Panc1 (cell line): ENCODE data around the gene ALDH1B1. TPM values are rescaled to one million over a fixed set of nuclear protein-coding genes. Genes with fewer than 3 reads are reported as not detected.
"Not testable (repeated sequence)": the region's sequence is repeated elsewhere in the genome, so short reads cannot be mapped to it uniquely, and the experiment has no call there.

Experiments used
- ATAC-seq: fragments of 200-7000 bp; cut with Tn5 transposase; 2 replicates; pipeline ENCODE4 v1.9.1; 2020; ENCODE audit warnings: mild to moderate bottlenecking, moderate library complexity
- BruUV-seq: library from RNA; stranded (reverse); fragments of 400-500 nt; replicated peaks from 2 replicates; lab custom pipeline; 2021; lab: Mats Ljungman, UMichigan
- CTCF ChIA-PET: fragments of 300-600 bp; sonication (Branson Sonifier 250); formaldehyde crosslinking; loops from one replicate; lab custom pipeline; 2022; ENCODE audit warnings: antibody characterized with exemption; lab: Charles Lee
- POLR2A ChIA-PET: fragments of 300-600 bp; sonication (Branson Sonifier 250); formaldehyde crosslinking; loops from one replicate; lab custom pipeline; 2022; ENCODE audit warnings: antibody characterized with exemption; lab: Charles Lee
- DNase-seq: peaks from one replicate; pipeline ENCODE4 v3.0.0-alpha.2; 2010; ENCODE audit warnings: low read depth, low spot score
- H3K27ac ChIP-seq: 2 replicates; pipeline ENCODE4 v1.5.1; 2011; ENCODE audit warnings: mild to moderate bottlenecking, low read length, inconsistent platforms
- H3K27me3 ChIP-seq: fragments of 200-500 bp; sonication (Bioruptor generic); 2 replicates; pipeline ENCODE4 v1.6.0; 2014; ENCODE audit warnings: low read length, inconsistent platforms; ENCODE audit not compliant: control insufficient read depth, insufficient read depth
- H3K36me3 ChIP-seq: fragments of 200-500 bp; sonication (Bioruptor generic); 2 replicates; pipeline ENCODE4 v1.5.1; 2014; ENCODE audit warnings: inconsistent platforms, mild to moderate bottlenecking, low read length, moderate library complexity; ENCODE audit not compliant: control insufficient read depth, insufficient read depth
- H3K4me1 ChIP-seq: 2 replicates; pipeline ENCODE4 v1.5.1; 2011; ENCODE audit warnings: inconsistent platforms, mild to moderate bottlenecking, low read length, moderate library complexity; ENCODE audit not compliant: control insufficient read depth, insufficient read depth
- H3K4me3 ChIP-seq, 2 experiments: 2 replicates each; pipeline ENCODE4 v1.5.1; 2011 to 2012; ENCODE audit warnings: low read depth in 2 of 2, low read length in 2 of 2, mild to moderate bottlenecking in 2 of 2, inconsistent platforms in 1 of 2, moderate library complexity in 1 of 2
- H3K9me3 ChIP-seq: fragments of 200-500 bp; sonication (Bioruptor generic); 2 replicates; pipeline ENCODE4 v1.5.1; 2014; ENCODE audit warnings: low read depth, mild to moderate bottlenecking, inconsistent platforms, low read length, moderate library complexity; ENCODE audit not compliant: control insufficient read depth, insufficient read depth
- POLR2AphosphoS5 ChIP-seq: IDR thresholded peaks from 2 replicates; pipeline ENCODE4 v1.6.1; 2012; ENCODE audit warnings: mild to moderate bottlenecking, low read depth, low read length, moderate library complexity
- REST ChIP-seq, 2 experiments: IDR thresholded peaks; 2 replicates each; pipeline ENCODE4 v1.6.1; 2011 to 2012; ENCODE audit warnings: low read depth in 2 of 2, control low read depth in 1 of 2, low read length in 1 of 2, mild to moderate bottlenecking in 1 of 2, moderate library complexity in 1 of 2; ENCODE audit not compliant: insufficient read depth in 1 of 2
- SIN3A ChIP-seq: IDR thresholded peaks from 2 replicates; pipeline ENCODE4 v1.6.1; 2012; ENCODE audit warnings: low read depth, mild to moderate bottlenecking, low read length, moderate library complexity, borderline replicate concordance; ENCODE audit not compliant: insufficient read depth
- TCF7L2 ChIP-seq: IDR thresholded peaks from 2 replicates; pipeline ENCODE4 v1.6.1; 2011; ENCODE audit warnings: mild to moderate bottlenecking, low read depth, low read length, inconsistent platforms
- in situ Hi-C: cut with HindIII; loops from 2 replicates; pipeline ENCODE4 v1.10.0; 2016; ENCODE audit warnings: low sequenced_read_pairs, low pct_unique_long_range_greater_than_20kb
- intact Hi-C: fragments of 100-400 bp; cut with micrococcal nuclease; formaldehyde crosslinking; loops from one replicate; pipeline ENCODE4 v1.10.0; 2022; ENCODE audit not compliant: unreplicated experiment
- total RNA-seq: library from RNA; stranded (reverse); gene quantifications from one replicate; pipeline ENCODE4 v1.2.1, GENCODE V29; 2021; ENCODE audit not compliant: unreplicated experiment
- TF ChIP-seq, protein P1 (sequence below): fragments of 450-650 bp; IDR thresholded peaks from 2 replicates; pipeline ENCODE4 v1.5.1; 2017; ENCODE audit warnings: mild to moderate bottlenecking

The ALDH1B1 gene
- total RNA-seq, 1 experiment from 2014 or later, result 34.2 TPM

GRCh38 chr9:38376021-38376670 is 16.4 kb upstream of the ALDH1B1 start:
- no peaks in the 10 kb centered on the region; the same call in 1 of the 2 replicates for H3K4me1 ChIP-seq
- in situ Hi-C loops, result no loop called here
- ATAC-seq (no peak), DNase-seq (no peak)
- CTCF ChIA-PET, result no interaction called here
- POLR2A ChIA-PET, result no interaction called here
- H3K9me3 ChIP-seq, result no peaks in the 10 kb centered on the region
- BruUV-seq, result no TSS peak
- intact Hi-C loops, result no loop called here
- TF ChIP-seq, protein P1, sequence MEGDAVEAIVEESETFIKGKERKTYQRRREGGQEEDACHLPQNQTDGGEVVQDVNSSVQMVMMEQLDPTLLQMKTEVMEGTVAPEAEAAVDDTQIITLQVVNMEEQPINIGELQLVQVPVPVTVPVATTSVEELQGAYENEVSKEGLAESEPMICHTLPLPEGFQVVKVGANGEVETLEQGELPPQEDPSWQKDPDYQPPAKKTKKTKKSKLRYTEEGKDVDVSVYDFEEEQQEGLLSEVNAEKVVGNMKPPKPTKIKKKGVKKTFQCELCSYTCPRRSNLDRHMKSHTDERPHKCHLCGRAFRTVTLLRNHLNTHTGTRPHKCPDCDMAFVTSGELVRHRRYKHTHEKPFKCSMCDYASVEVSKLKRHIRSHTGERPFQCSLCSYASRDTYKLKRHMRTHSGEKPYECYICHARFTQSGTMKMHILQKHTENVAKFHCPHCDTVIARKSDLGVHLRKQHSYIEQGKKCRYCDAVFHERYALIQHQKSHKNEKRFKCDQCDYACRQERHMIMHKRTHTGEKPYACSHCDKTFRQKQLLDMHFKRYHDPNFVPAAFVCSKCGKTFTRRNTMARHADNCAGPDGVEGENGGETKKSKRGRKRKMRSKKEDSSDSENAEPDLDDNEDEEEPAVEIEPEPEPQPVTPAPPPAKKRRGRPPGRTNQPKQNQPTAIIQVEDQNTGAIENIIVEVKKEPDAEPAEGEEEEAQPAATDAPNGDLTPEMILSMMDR, result no peak
- TF ChIP-seq REST (IDR thresholded peaks at IDR 0.05; ENCODE audit: insufficient read depth in 1 of 2, low read depth in 2 of 2, low read length in 1 of 2) (no peak), TCF7L2 (no peak), POLR2AphosphoS5 (no peak), SIN3A (no peak)
- H3K36me3 ChIP-seq, result no peaks in the 10 kb centered on the region
- H3K27me3 ChIP-seq, result no peaks in the 10 kb centered on the region
- H3K4me3 ChIP-seq, result no peak overlapping the region
- no peak overlapping the region for H3K27ac ChIP-seq

DNA sequence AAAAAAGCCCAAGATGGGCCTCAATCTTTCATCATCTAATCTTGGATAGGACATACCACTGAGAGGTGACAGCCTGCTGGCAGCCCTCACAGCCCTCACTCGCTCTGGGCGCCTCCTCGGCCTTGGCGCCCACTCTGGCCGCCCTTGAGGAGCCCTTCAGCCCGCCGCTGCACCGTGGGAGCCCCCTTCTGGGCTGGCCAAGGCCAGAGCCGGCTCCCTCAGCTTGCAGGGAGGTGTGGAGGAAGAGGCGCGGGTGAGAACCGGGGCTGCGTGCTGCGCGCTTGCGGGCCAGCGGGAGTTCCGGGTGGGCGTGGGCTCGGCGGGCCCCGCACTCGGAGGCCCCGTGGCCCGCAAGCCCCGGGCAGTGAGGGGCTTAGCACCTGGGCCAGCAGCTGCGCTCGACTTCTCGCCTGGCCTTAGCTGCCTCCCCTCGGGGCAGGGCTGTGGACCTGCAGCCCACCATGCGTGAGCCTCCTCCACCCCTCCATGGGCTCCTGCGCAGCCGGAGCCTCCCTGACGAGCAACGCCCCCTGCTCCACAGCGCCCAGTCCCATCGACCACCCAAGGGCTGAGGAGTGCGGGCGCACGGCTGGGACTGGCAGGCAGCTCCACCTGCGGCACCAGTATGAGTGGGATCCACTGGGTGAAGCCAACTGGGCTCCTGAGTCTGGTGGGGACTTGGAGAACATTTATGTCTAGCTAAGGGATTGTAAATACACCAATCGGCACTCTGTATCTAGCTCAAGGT is 15.0 kb upstream of the ALDH1B1 start:
- DNase-seq, BruUV-seq, ATAC-seq, H3K36me3 ChIP-seq, H3K9me3 ChIP-seq, in situ Hi-C loops, H3K27me3 ChIP-seq, CTCF ChIA-PET, intact Hi-C loops, H3K4me1 ChIP-seq, H3K4me3 ChIP-seq, H3K27ac ChIP-seq, POLR2A ChIA-PET: not testable (repeated sequence)
